ENCODE results near the gene LAMA3.

GRCh38 chr18:23648456-23648855, 40.8 kb upstream of the LAMA3 start:
- TF ChIP-seq YY1 (tag by site-specific recombination; IDR thresholded peaks at IDR 0.05) (no peak), ELK4 (IDR thresholded peaks at IDR 0.05; ENCODE audit: borderline replicate concordance, low read depth, low read length) (no peak), ZNF776 (tag by site-specific recombination; IDR thresholded peaks at IDR 0.05; ENCODE audit: borderline replicate concordance) (no peak), OSR2 (tag by site-specific recombination; IDR thresholded peaks at IDR 0.05) (no peak), CTCF (tag by site-specific recombination; IDR thresholded peaks at IDR 0.05) (no peak), SP2 (tag by site-specific recombination; IDR thresholded peaks at IDR 0.05) (no peak), ZBTB17 (tag by site-specific recombination; IDR thresholded peaks at IDR 0.05) (no peak), PBX3 (CRISPR knock-in tag; IDR thresholded peaks at IDR 0.05) (no peak)
